Embryonic facial prominence (tissue), 1 donor: ENCODE data around the gene ERP44.
"Not testable (repeated sequence)": the region's sequence is repeated elsewhere in the genome, so short reads cannot be mapped to it uniquely, and the experiment has no call there.

Source experiments
- DNase-seq: peaks from one replicate; pipeline ENCODE4 v3.0.0-alpha.2; 2016; ENCODE audit errors: extremely low spot score

ERP44 gene

GRCh38 chr9:100100146-100100667 lies 1.4 kb upstream of the ERP44 start:
- DNase-seq, result no peak

GRCh38 chr9:100099722-100100042 lies 882 bp upstream of the ERP44 start:
- no peak for DNase-seq

GRCh38 chr9:100098046-100098886 lies 534 bp downstream of the ERP44 start:
- DNase-seq, result no peak

- DNase-seq, result no peak
Measured at GRCh38 chr9:100096378-100096916, 2.4 kb downstream of the ERP44 start.

- not testable (repeated sequence) for DNase-seq
Measured at GRCh38 chr9:100094411-100094810, 4.4 kb downstream of the ERP44 start.

- no peak for DNase-seq
Measured at GRCh38 chr9:100092066-100092465, 6.7 kb downstream of the ERP44 start.

- no peak for DNase-seq
Measured at GRCh38 chr9:100091650-100092049, 7.2 kb downstream of the ERP44 start.

- no peak for DNase-seq
Measured at GRCh38 chr9:100090880-100091279, 7.9 kb downstream of the ERP44 start.

GRCh38 chr9:100088202-100088601 lies 10.6 kb downstream of the ERP44 start:
- no peak for DNase-seq

GRCh38 chr9:100087218-100087617 lies 11.6 kb downstream of the ERP44 start:
- no peak for DNase-seq

- no peak for DNase-seq
Measured at GRCh38 chr9:100086097-100086635, 12.6 kb downstream of the ERP44 start.

GRCh38 chr9:100084734-100085133 lies 14.1 kb downstream of the ERP44 start:
- DNase-seq, result no peak

- DNase-seq, result no peak
Measured at GRCh38 chr9:100084128-100084453, 14.7 kb downstream of the ERP44 start.

GRCh38 chr9:100083448-100084127 lies 15.2 kb downstream of the ERP44 start:
- DNase-seq, result no peak

GRCh38 chr9:100082782-100083181 lies 16.0 kb downstream of the ERP44 start:
- DNase-seq, result no peak

- DNase-seq, result not testable (repeated sequence)
Measured at GRCh38 chr9:100076256-100076655, 22.5 kb downstream of the ERP44 start.

GRCh38 chr9:100074989-100075388 lies 23.8 kb downstream of the ERP44 start:
- no peak for DNase-seq

- DNase-seq, result no peak
Measured at GRCh38 chr9:100074093-100074492, 24.7 kb downstream of the ERP44 start.

GRCh38 chr9:100072805-100073204 lies 26.0 kb downstream of the ERP44 start:
- no peak for DNase-seq

GRCh38 chr9:100071271-100071670 lies 27.5 kb downstream of the ERP44 start:
- no peak for DNase-seq

- no peak for DNase-seq
Measured at GRCh38 chr9:100070104-100071041, 28.4 kb downstream of the ERP44 start.

- DNase-seq, result not testable (repeated sequence)
Measured at GRCh38 chr9:100069068-100069467, 29.7 kb downstream of the ERP44 start.
